Measurements from ENCODE around the gene PDXDC1.
"Not testable (repeated sequence)": the region's sequence is repeated elsewhere in the genome, so short reads cannot be mapped to it uniquely, and the experiment has no call there.

Gene PDXDC1

DNA sequence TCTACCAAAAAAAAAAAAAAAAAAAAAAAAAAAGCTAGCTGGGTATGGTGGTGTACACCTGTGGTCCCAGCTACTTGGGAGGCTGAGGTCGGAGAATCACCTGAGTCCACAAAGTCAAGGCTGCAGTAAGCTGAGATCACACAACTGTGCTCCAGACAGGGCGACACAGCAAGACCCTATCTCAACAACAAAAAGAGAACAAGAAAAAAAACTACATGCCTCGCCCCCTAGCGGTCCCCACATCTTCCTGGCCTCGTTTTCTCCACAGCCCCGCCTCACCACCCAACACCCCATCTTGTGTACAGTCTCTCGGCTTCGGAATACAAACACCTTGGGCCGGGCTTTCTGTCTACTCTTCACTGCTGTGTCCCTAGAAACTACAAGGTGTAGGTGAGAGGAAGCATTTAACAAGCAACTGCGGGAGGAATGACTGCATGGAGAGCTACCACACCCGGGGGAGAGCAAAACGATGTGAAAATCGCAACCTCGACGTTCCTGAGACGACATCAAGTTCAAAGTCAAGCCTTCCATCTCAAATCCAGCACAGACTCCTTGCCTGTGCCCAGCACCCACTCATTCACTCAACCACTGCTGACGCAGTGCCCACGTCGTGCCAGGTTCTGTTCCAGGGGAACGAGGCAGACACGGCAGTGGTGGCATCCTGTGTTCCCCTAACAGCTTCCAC is 72.0 kb downstream of the PDXDC1 start:
- Histone ChIP-seq H3K4me1 (no peaks in the 10 kb centered on the region), H3K36me3 (peaks cover 5% of the 10 kb centered on the region), H3K4me3 (ENCODE audit: low read depth, low read length) (no peak overlapping the region)

GRCh38 chr16:15049581-15050180 is 74.9 kb downstream of the PDXDC1 start:
- TF ChIP-seq CTCF (IDR thresholded peaks at IDR 0.05; ENCODE audit: low read depth, low read length): no peak
- no peaks in the 10 kb centered on the region for H3K27me3 ChIP-seq
- peaks cover 5% of the 10 kb centered on the region for H3K36me3 ChIP-seq

More for the DNA sequence above, 72.0 kb downstream of the PDXDC1 start:
- Histone ChIP-seq H3K27me3 (no peaks in the 10 kb centered on the region), H3K9me3 (no peaks in the 10 kb centered on the region)
- no peak for DNase-seq
- TF ChIP-seq CTCF (IDR thresholded peaks at IDR 0.05; ENCODE audit: low read depth, low read length): no peak

GRCh38 chr16:15050440-15050839 is 75.6 kb downstream of the PDXDC1 start:
- DNase-seq; H3K9me3 ChIP-seq; H3K27me3 ChIP-seq; H3K4me1 ChIP-seq; H3K4me3 ChIP-seq (ENCODE audit: low read depth, low read length); H3K36me3 ChIP-seq: not testable (repeated sequence)

More at GRCh38 chr16:15049581-15050180, 74.9 kb downstream of the PDXDC1 start:
- no peak overlapping the region for H3K4me3 ChIP-seq (ENCODE audit: low read depth, low read length)
- no peaks in the 10 kb centered on the region for H3K4me1 ChIP-seq
- no peak for DNase-seq
- H3K9me3 ChIP-seq: no peaks in the 10 kb centered on the region

GRCh38 chr16:15051387-15051951 is 76.6 kb downstream of the PDXDC1 start:
- H3K36me3 ChIP-seq: peaks cover 5% of the 10 kb centered on the region
- no peak for DNase-seq
- no peaks in the 10 kb centered on the region for H3K4me1 ChIP-seq
- H3K9me3 ChIP-seq: no peaks in the 10 kb centered on the region
- no peaks in the 10 kb centered on the region for H3K27me3 ChIP-seq
- H3K4me3 ChIP-seq (ENCODE audit: low read depth, low read length): no peak overlapping the region
- TF ChIP-seq CTCF (IDR thresholded peaks at IDR 0.05; ENCODE audit: low read depth, low read length): no peak

GRCh38 chr16:15052747-15053476 is 78.1 kb downstream of the PDXDC1 start:
- peak; percentile 49 for DNase-seq
- no peak overlapping the region for H3K4me3 ChIP-seq (ENCODE audit: low read depth, low read length)
- H3K36me3 ChIP-seq: no peaks in the 10 kb centered on the region
- no peaks in the 10 kb centered on the region for H3K4me1 ChIP-seq
- no peaks in the 10 kb centered on the region for H3K9me3 ChIP-seq
- TF ChIP-seq CTCF (IDR thresholded peaks at IDR 0.05; ENCODE audit: low read depth, low read length): no peak
- no peaks in the 10 kb centered on the region for H3K27me3 ChIP-seq

GRCh38 chr16:15053904-15054303 is 79.1 kb downstream of the PDXDC1 start:
- H3K36me3 ChIP-seq: peaks cover 3% of the 10 kb centered on the region; the same call in 1 of the 2 replicates
- no peaks in the 10 kb centered on the region for H3K4me1 ChIP-seq
- no peaks in the 10 kb centered on the region for H3K9me3 ChIP-seq
- H3K27me3 ChIP-seq: no peaks in the 10 kb centered on the region
- no peak for DNase-seq
- no peak overlapping the region for H3K4me3 ChIP-seq (ENCODE audit: low read depth, low read length)
- no peak for TF ChIP-seq CTCF (IDR thresholded peaks at IDR 0.05; ENCODE audit: low read depth, low read length)
